DND-41 (cell line): Measurements from ENCODE around the gene CLSTN2.

Experiments used
- ATAC-seq: fragments of 200-7000 bp; cut with Tn5 transposase; 3 replicates; pipeline ENCODE4 v1.9.1; 2021; ENCODE audit warnings: low read depth; ENCODE audit not compliant: insufficient read depth
- DNase-seq: peaks from one replicate; pipeline ENCODE4 v3.0.0-alpha.2; 2020
- H2AFZ ChIP-seq: 2 replicates; pipeline ENCODE4 v1.6.0; 2012; ENCODE audit warnings: low read depth, low read length
- H3K27ac ChIP-seq: 2 replicates; pipeline ENCODE4 v1.5.1; 2012; ENCODE audit warnings: low read length, inconsistent platforms
- H3K27me3 ChIP-seq: fragments of 200-600 bp; sonication (generic); 2 replicates; pipeline ENCODE4 v1.6.0; 2012; ENCODE audit warnings: low read length, mild to moderate bottlenecking, inconsistent platforms; ENCODE audit not compliant: insufficient read depth, poor library complexity
- H3K36me3 ChIP-seq: 2 replicates; pipeline ENCODE4 v1.5.1; 2012; ENCODE audit warnings: low read length, inconsistent platforms; ENCODE audit not compliant: insufficient read depth
- H3K4me1 ChIP-seq: 2 replicates; pipeline ENCODE4 v1.5.1; 2012; ENCODE audit warnings: mild to moderate bottlenecking, low read length; ENCODE audit not compliant: insufficient read depth
- H3K4me2 ChIP-seq: 2 replicates; pipeline ENCODE4 v1.6.0; 2012; ENCODE audit warnings: mild to moderate bottlenecking, moderate library complexity, low read length, inconsistent platforms; ENCODE audit not compliant: insufficient read depth
- H3K4me3 ChIP-seq, 2 experiments: fragments of 200-600 bp in 1 of 2; shearing (Covaris generic) in 1 of 2; 2 replicates each; pipeline ENCODE4 v1.5.1; 2012 to 2016; ENCODE audit warnings: inconsistent platforms in 2 of 2, low read length in 2 of 2, mild to moderate bottlenecking in 2 of 2, low read depth in 1 of 2, moderate library complexity in 1 of 2
- H3K79me2 ChIP-seq: 2 replicates; pipeline ENCODE4 v1.6.0; 2012; ENCODE audit warnings: low read length, inconsistent platforms; ENCODE audit not compliant: insufficient read depth
- H3K9ac ChIP-seq: 2 replicates; pipeline ENCODE4 v1.6.0; 2012; ENCODE audit warnings: low read depth, mild to moderate bottlenecking, inconsistent platforms, low read length, moderate library complexity
- H3K9me3 ChIP-seq: 2 replicates; pipeline ENCODE4 v1.5.1; 2012; ENCODE audit warnings: low read length, moderate library complexity, mild to moderate bottlenecking, inconsistent platforms; ENCODE audit not compliant: insufficient read depth, severe bottlenecking
- H4K20me1 ChIP-seq: 2 replicates; pipeline ENCODE4 v1.6.0; 2012; ENCODE audit warnings: low read length; ENCODE audit not compliant: insufficient read depth
- EZH2 ChIP-seq: IDR thresholded peaks from 3 replicates; pipeline ENCODE4 v1.6.1; 2012; ENCODE audit warnings: borderline replicate concordance, low read depth, mild to moderate bottlenecking, moderate library complexity, low read length, inconsistent platforms; ENCODE audit not compliant: severe bottlenecking
- TF ChIP-seq, protein P1 (sequence below): IDR thresholded peaks from 2 replicates; pipeline ENCODE4 v1.5.1; 2012; ENCODE audit warnings: borderline replicate concordance, low read length, moderate library complexity, mild to moderate bottlenecking; ENCODE audit not compliant: poor library complexity, severe bottlenecking; ENCODE audit errors: extremely low read depth

The CLSTN2 gene

DNA sequence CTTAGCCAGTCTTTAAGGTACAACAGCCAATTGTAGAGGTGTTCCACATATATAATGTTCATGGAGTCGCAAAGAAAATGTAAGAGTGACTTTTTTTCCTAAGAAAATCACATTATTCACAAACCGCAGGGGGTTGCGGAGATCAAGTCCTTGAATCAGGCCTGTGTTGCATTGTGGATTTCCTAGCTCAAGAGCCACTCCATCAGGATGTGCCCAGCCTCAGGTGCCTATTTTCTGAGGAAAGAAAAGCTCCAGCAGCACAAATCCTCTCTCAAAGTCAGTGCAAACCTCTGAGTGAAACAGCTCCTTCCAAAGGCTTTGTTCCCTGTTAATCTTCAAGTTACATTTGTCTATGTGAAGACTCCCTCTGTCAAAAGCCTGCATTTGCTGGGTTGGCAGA is 349.4 kb downstream of the CLSTN2 start:
- Histone ChIP-seq H3K79me2 (no peaks in the 10 kb centered on the region), H3K4me1 (no peaks in the 10 kb centered on the region), H3K9me3 (no peaks in the 10 kb centered on the region), H3K4me3 (no peak overlapping the region), H3K36me3 (no peaks in the 10 kb centered on the region), H4K20me1 (no peaks in the 10 kb centered on the region), H3K27ac (no peak overlapping the region), H3K4me2 (no peak overlapping the region), H3K27me3 (peaks cover 4% of the 10 kb centered on the region), H3K9ac (no peak overlapping the region), H2AFZ (no peak overlapping the region)
- ATAC-seq (no peak), DNase-seq (no peak)
- no peak for TF ChIP-seq EZH2
- TF ChIP-seq, protein P1, sequence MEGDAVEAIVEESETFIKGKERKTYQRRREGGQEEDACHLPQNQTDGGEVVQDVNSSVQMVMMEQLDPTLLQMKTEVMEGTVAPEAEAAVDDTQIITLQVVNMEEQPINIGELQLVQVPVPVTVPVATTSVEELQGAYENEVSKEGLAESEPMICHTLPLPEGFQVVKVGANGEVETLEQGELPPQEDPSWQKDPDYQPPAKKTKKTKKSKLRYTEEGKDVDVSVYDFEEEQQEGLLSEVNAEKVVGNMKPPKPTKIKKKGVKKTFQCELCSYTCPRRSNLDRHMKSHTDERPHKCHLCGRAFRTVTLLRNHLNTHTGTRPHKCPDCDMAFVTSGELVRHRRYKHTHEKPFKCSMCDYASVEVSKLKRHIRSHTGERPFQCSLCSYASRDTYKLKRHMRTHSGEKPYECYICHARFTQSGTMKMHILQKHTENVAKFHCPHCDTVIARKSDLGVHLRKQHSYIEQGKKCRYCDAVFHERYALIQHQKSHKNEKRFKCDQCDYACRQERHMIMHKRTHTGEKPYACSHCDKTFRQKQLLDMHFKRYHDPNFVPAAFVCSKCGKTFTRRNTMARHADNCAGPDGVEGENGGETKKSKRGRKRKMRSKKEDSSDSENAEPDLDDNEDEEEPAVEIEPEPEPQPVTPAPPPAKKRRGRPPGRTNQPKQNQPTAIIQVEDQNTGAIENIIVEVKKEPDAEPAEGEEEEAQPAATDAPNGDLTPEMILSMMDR: no peak

DNA sequence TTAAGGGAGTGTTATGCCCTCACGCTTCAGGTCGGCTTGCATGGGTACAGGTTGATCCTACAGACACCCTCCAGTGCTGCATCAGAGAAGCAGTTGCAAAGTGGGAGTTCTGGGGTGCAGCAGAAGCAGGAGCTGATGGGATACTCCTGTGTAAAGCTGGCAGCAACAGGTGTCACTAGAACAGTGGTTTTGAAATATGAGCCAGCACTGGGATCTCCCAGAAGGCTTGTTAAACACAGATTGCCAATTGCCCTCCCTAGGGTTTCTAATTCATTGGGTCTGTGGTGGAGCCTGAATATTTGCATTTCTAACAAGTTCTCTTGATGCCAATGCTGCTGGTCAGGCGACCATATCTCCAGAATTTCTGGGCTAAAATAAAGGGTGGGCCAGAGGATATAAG is 350.4 kb downstream of the CLSTN2 start:
- no peak overlapping the region for H3K4me3 ChIP-seq
- H3K9me3 ChIP-seq: no peaks in the 10 kb centered on the region
- no peaks in the 10 kb centered on the region for H4K20me1 ChIP-seq
- no peak overlapping the region for H2AFZ ChIP-seq
- no peak overlapping the region for H3K27ac ChIP-seq
- H3K79me2 ChIP-seq: no peaks in the 10 kb centered on the region
- no peak overlapping the region for H3K9ac ChIP-seq
- TF ChIP-seq, protein P1: no peak
- TF ChIP-seq EZH2: no peak
- H3K27me3 ChIP-seq: peaks cover 2% of the 10 kb centered on the region
- no peaks in the 10 kb centered on the region for H3K36me3 ChIP-seq
- no peak for ATAC-seq
- no peak for DNase-seq
- no peaks in the 10 kb centered on the region for H3K4me1 ChIP-seq
- H3K4me2 ChIP-seq: no peak overlapping the region

DNA sequence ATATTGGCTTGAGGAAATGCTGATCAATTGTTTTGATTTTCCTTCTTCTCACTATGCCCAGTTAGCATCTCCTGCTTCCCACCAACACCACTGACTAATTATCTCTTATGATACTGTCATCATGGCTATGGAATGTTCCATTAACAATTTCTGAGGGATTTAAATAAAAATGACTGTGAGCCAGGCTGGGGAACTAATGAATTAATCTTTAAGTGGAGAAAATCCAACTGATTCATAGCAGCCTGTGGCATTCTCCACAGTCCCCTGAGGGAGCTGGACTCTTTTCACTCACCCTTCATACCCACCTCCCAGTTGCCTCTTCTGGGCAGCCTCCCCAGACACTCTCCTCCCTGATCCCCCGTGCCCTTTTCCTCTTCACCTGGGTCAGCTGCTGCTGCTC is 353.6 kb downstream of the CLSTN2 start:
- H3K27ac ChIP-seq: no peak overlapping the region
- no peak for ATAC-seq
- no peaks in the 10 kb centered on the region for H3K9me3 ChIP-seq
- no peak overlapping the region for H3K9ac ChIP-seq
- H4K20me1 ChIP-seq: no peaks in the 10 kb centered on the region
- H2AFZ ChIP-seq: no peak overlapping the region
- DNase-seq: no peak
- no peaks in the 10 kb centered on the region for H3K79me2 ChIP-seq
- no peaks in the 10 kb centered on the region for H3K36me3 ChIP-seq
- no peaks in the 10 kb centered on the region for H3K4me1 ChIP-seq
- H3K4me3 ChIP-seq: no peak overlapping the region
- no peak overlapping the region for H3K4me2 ChIP-seq
- peaks cover 3% of the 10 kb centered on the region for H3K27me3 ChIP-seq
- TF ChIP-seq EZH2: no peak
- TF ChIP-seq, protein P1: no peak

DNA sequence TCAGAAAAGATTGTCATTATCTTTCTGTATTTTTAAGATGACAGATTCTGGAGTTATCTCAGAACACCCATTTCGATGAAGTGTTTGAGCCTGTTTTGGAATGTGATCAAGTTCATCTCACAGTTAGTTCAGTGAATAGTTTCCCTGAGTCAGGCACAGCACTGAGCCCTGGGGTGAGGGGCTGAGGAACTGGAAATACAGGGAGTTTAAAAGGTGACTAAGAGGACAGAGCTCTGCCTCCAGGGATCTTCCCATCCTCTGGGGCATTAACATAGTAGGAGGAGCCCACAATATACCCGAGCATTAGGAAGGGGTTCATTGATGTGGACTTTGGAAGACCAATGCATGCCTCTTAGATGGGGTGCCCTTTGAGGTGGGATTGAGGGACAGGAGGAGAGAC is 355.1 kb downstream of the CLSTN2 start:
- TF ChIP-seq EZH2: no peak
- TF ChIP-seq, protein P1: no peak

More for the DNA sequence above, 355.1 kb downstream of the CLSTN2 start:
- H3K9ac ChIP-seq: no peak overlapping the region
- H3K36me3 ChIP-seq: no peaks in the 10 kb centered on the region
- ATAC-seq (no peak), DNase-seq (no peak)
- H2AFZ ChIP-seq: no peak overlapping the region
- H3K27ac ChIP-seq: no peak overlapping the region
- H3K4me1 ChIP-seq: no peaks in the 10 kb centered on the region
- no peaks in the 10 kb centered on the region for H4K20me1 ChIP-seq
- H3K9me3 ChIP-seq: no peaks in the 10 kb centered on the region
- peaks cover 3% of the 10 kb centered on the region for H3K27me3 ChIP-seq
- no peak overlapping the region for H3K4me3 ChIP-seq
- no peaks in the 10 kb centered on the region for H3K79me2 ChIP-seq
- H3K4me2 ChIP-seq: no peak overlapping the region
